A204.1 (cell line): Measurements from ENCODE around the gene GBE1.
"Not testable (repeated sequence)": the region's sequence is repeated elsewhere in the genome, so short reads cannot be mapped to it uniquely, and the experiment has no call there.

ENCODE experiments used
- FAIRE-seq: peaks from 2 replicates; lab custom pipeline; 2012; peaks lifted over from hg19 to GRCh38; lab: Jason Lieb, UNC

The GBE1 gene

GRCh38 chr3:81530180-81530939 is 231.1 kb downstream of the GBE1 start:
- FAIRE-seq: no peak

- FAIRE-seq: no peak
Observed at GRCh38 chr3:81521855-81522254, 239.6 kb downstream of the GBE1 start.

- no peak for FAIRE-seq
Observed at GRCh38 chr3:81518945-81519344, 242.5 kb downstream of the GBE1 start.

- FAIRE-seq: no peak
Observed at GRCh38 chr3:81516042-81516441, 245.4 kb downstream of the GBE1 start.

- no peak for FAIRE-seq
Observed at GRCh38 chr3:81513591-81513990, 247.9 kb downstream of the GBE1 start.

- no peak for FAIRE-seq
Observed at GRCh38 chr3:81503026-81503425, 258.4 kb downstream of the GBE1 start.

- no peak for FAIRE-seq
Observed at GRCh38 chr3:81502236-81502635, 259.2 kb downstream of the GBE1 start.

GRCh38 chr3:81500039-81500438 is 261.4 kb downstream of the GBE1 start:
- no peak for FAIRE-seq

GRCh38 chr3:81497572-81498251 is 263.7 kb downstream of the GBE1 start:
- no peak for FAIRE-seq

GRCh38 chr3:81496407-81497104 is 264.9 kb downstream of the GBE1 start:
- no peak for FAIRE-seq

GRCh38 chr3:81492471-81492870 is 269.0 kb downstream of the GBE1 start:
- not testable (repeated sequence) for FAIRE-seq

GRCh38 chr3:81492040-81492439 is 269.4 kb downstream of the GBE1 start:
- no peak for FAIRE-seq

GRCh38 chr3:81490541-81491288 is 270.7 kb downstream of the GBE1 start:
- peak; percentile 79 for FAIRE-seq

- FAIRE-seq: no peak
Observed at GRCh38 chr3:81485444-81485865, 276.0 kb downstream of the GBE1 start.

- FAIRE-seq: no peak
Observed at GRCh38 chr3:81484520-81484919, 276.9 kb downstream of the GBE1 start.

GRCh38 chr3:81483046-81483445 is 278.4 kb downstream of the GBE1 start:
- no peak for FAIRE-seq

- FAIRE-seq: no peak
Observed at GRCh38 chr3:81477740-81478139, 283.7 kb downstream of the GBE1 start.

GRCh38 chr3:81476692-81477091 is 284.8 kb downstream of the GBE1 start:
- no peak for FAIRE-seq

GRCh38 chr3:81472600-81473362 is 288.7 kb downstream of the GBE1 start:
- no peak for FAIRE-seq

- FAIRE-seq: no peak
Observed at GRCh38 chr3:81470524-81471278, 290.7 kb downstream of the GBE1 start.

GRCh38 chr3:81468391-81468790 is 293.1 kb downstream of the GBE1 start:
- FAIRE-seq: no peak
